Keratinocyte (primary cell): ENCODE measurements around the gene HSH2D.

Experiments used
- CTCF ChIP-seq, 3 experiments: IDR thresholded peaks in 1 of 3; conservative IDR thresholded peaks in 1 of 3; optimal IDR thresholded peaks in 1 of 3; 2 replicates in 2 of 3; 3 replicates in 1 of 3; pipeline versions ENCODE3 to v1.5.1; 2011; ENCODE audit warnings: low read length in 3 of 3, mild to moderate bottlenecking in 3 of 3, moderate library complexity in 2 of 3, control low read depth in 1 of 3, inconsistent platforms in 1 of 3; ENCODE audit not compliant: insufficient read depth in 2 of 3; ENCODE audit errors: extremely low read depth in 1 of 3
- EZH2 ChIP-seq: IDR thresholded peaks from one replicate; pipeline ENCODE4 v1.6.1; 2012; ENCODE audit warnings: inconsistent platforms, mild to moderate bottlenecking, low read length, moderate library complexity

GRCh38 chr19:16094360-16095070 lies 49.0 kb upstream of the HSH2D start:
- TF ChIP-seq CTCF (optimal IDR thresholded peaks at IDR 0.05 in 1 of 3, IDR thresholded peaks at IDR 0.05 in 1 of 3, conservative IDR thresholded peaks at IDR 0.05 in 1 of 3; ENCODE audit: extremely low read depth in 1 of 3, insufficient read depth in 2 of 3, low read length in 3 of 3) (no peak), EZH2 (no peak)
